Trophoblast cell (in vitro differentiated cells and primary cell): ENCODE data around the gene DNAJC12. TPM values are rescaled to one million over a fixed set of nuclear protein-coding genes. Genes with fewer than 3 reads are reported as not detected.
A peak's percentile ranks its signal among the peaks of the same experiment; 100 is the strongest.

Source experiments
- DNase-seq, 2 donors: peaks; one replicate each; pipeline ENCODE4 v3.0.0-alpha.2; 2016
- H2AFZ ChIP-seq: 2 replicates; pipeline ENCODE4 v1.6.1; 2013; ENCODE audit warnings: low read length, moderate library complexity, mild to moderate bottlenecking; ENCODE audit not compliant: insufficient read depth, poor library complexity
- H2AK5ac ChIP-seq: 2 replicates; pipeline ENCODE4 v1.6.1; 2013; ENCODE audit warnings: mild to moderate bottlenecking, low read length
- H2BK120ac ChIP-seq: 2 replicates; pipeline ENCODE4 v1.6.1; 2013; ENCODE audit warnings: low read length, mild to moderate bottlenecking, moderate library complexity; ENCODE audit not compliant: insufficient read depth, poor library complexity
- H2BK12ac ChIP-seq: 2 replicates; pipeline ENCODE4 v1.6.1; 2013; ENCODE audit warnings: mild to moderate bottlenecking, low read length, moderate library complexity
- H2BK5ac ChIP-seq: 2 replicates; pipeline ENCODE4 v1.6.1; 2013; ENCODE audit warnings: low read length, low read depth, moderate library complexity, mild to moderate bottlenecking; ENCODE audit not compliant: poor library complexity
- H3K14ac ChIP-seq: 2 replicates; pipeline ENCODE4 v1.6.1; 2013; ENCODE audit warnings: mild to moderate bottlenecking, low read length
- H3K18ac ChIP-seq: 2 replicates; pipeline ENCODE4 v1.6.1; 2013; ENCODE audit warnings: mild to moderate bottlenecking, low read length
- H3K23ac ChIP-seq: 2 replicates; pipeline ENCODE4 v1.6.1; 2013; ENCODE audit warnings: low read length
- H3K27ac ChIP-seq: 2 replicates; pipeline ENCODE4 v1.5.1; 2013; ENCODE audit warnings: low read depth, mild to moderate bottlenecking, inconsistent platforms, low read length, moderate library complexity
- H3K27me3 ChIP-seq: 2 replicates; pipeline ENCODE4 v1.6.1; 2013; ENCODE audit warnings: inconsistent platforms, mild to moderate bottlenecking, low read length, moderate library complexity; ENCODE audit not compliant: insufficient read depth
- H3K36me3 ChIP-seq, 2 experiments: 1 replicate in 1 of 2; 2 replicates in 1 of 2; pipeline ENCODE4 v1.6.1; 2013; ENCODE audit warnings: low read length in 2 of 2, mild to moderate bottlenecking in 2 of 2, moderate library complexity in 1 of 2; ENCODE audit not compliant: insufficient read depth in 2 of 2, control insufficient read depth in 1 of 2
- H3K4ac ChIP-seq: 2 replicates; pipeline ENCODE4 v1.6.1; 2013; ENCODE audit warnings: low read depth, mild to moderate bottlenecking, low read length, moderate library complexity
- H3K4me1 ChIP-seq, 2 experiments: 1 replicate in 1 of 2; 2 replicates in 1 of 2; pipeline ENCODE4 v1.6.1; 2013; ENCODE audit warnings: low read length in 2 of 2, mild to moderate bottlenecking in 2 of 2, moderate library complexity in 1 of 2; ENCODE audit not compliant: insufficient read depth in 2 of 2, control insufficient read depth in 1 of 2
- H3K4me2 ChIP-seq: 2 replicates; pipeline ENCODE4 v1.6.1; 2013; ENCODE audit warnings: inconsistent platforms, mild to moderate bottlenecking, low read length, moderate library complexity
- H3K4me3 ChIP-seq: 2 replicates; pipeline ENCODE4 v1.5.1; 2013; ENCODE audit warnings: mild to moderate bottlenecking, low read depth, low read length, inconsistent platforms
- H3K79me1 ChIP-seq: one replicate; pipeline ENCODE4 v1.6.1; 2013; ENCODE audit warnings: low read length
- H3K79me2 ChIP-seq: 2 replicates; pipeline ENCODE4 v1.6.1; 2013; ENCODE audit warnings: low read length, mild to moderate bottlenecking; ENCODE audit not compliant: control insufficient read depth, insufficient read depth, poor library complexity
- H3K9ac ChIP-seq: 2 replicates; pipeline ENCODE4 v1.6.1; 2013; ENCODE audit warnings: mild to moderate bottlenecking, low read length
- H3K9me3 ChIP-seq: 2 replicates; pipeline ENCODE4 v1.6.1; 2013; ENCODE audit warnings: low read depth, mild to moderate bottlenecking, control low read depth, inconsistent platforms, low read length; ENCODE audit not compliant: insufficient read depth
- H4K12ac ChIP-seq: 2 replicates; pipeline ENCODE4 v1.6.1; 2013; ENCODE audit warnings: low read depth, mild to moderate bottlenecking, low read length, moderate library complexity
- H4K8ac ChIP-seq: 2 replicates; pipeline ENCODE4 v1.6.1; 2013; ENCODE audit warnings: low read depth, mild to moderate bottlenecking, low read length, moderate library complexity
- H4K91ac ChIP-seq: one replicate; pipeline ENCODE4 v1.6.1; 2013; ENCODE audit warnings: low read depth, mild to moderate bottlenecking, low read length, moderate library complexity
- WGBS: extraction: QIAGEN DNeasy Blood & Tissue Kit; methylation state at CpG from one replicate; pipeline ENCODE4 v1.1.7; 2013; ENCODE audit warnings: missing lambda C conversion rate; ENCODE audit not compliant: insufficient read length, insufficient coverage; ENCODE audit errors: extremely low coverage; 5-methylcytosine and 5-hydroxymethylcytosine counted together
- polyA plus RNA-seq: library from polyadenylated mRNA; stranded (reverse); fragments of 200-250 nt; gene quantifications from 2 replicates; pipeline ENCODE4 v1.2.3, GENCODE V29; 2013

The DNAJC12 gene
- polyA plus RNA-seq: 0.08 and 0.21 TPM in 2 replicates

DNA sequence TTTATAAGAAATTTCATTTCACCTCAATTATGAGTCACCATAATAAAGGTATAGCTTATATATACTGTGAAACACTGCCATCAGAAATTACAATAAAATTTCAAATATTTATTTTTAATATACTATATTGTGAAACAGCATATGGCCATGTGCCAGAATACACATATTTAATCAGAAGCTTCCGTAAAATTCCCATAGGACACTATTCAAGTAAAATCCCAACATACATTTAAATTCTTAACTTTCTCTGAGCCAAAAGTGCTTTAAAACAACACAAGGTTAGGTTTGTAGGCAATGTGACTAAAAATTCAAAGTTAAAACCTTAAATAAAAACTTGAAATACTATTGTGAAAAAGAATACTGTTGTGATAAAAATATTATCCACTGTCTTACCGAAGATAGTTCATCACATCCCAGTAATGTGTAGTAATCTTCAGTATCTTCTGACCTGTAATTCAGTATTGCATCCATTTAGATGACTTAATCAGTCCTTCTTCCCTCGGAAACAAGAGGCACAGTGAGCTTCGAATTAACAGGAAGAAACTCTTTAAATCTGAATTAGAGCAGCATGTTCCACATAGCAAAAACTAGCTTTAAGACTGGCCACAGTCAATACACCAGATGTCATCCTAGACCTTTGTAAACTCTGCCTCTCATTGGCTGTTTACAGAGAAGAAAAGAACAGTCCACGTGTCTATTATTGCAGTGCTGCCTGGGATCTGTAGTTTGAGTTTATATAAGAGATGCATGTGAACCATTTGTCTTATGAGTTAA, at the start of gene DNAJC12:
DNAJC12 (minus strand) TSS at position 648 of the 774 bp plus-strand sequence; CDS start at position 471, 177 bp downstream.
- no peak within 1 kb of the TSS for H3K9ac ChIP-seq
- no CpG with 5 or more reads among the region's 5 CpGs for WGBS

DNA sequence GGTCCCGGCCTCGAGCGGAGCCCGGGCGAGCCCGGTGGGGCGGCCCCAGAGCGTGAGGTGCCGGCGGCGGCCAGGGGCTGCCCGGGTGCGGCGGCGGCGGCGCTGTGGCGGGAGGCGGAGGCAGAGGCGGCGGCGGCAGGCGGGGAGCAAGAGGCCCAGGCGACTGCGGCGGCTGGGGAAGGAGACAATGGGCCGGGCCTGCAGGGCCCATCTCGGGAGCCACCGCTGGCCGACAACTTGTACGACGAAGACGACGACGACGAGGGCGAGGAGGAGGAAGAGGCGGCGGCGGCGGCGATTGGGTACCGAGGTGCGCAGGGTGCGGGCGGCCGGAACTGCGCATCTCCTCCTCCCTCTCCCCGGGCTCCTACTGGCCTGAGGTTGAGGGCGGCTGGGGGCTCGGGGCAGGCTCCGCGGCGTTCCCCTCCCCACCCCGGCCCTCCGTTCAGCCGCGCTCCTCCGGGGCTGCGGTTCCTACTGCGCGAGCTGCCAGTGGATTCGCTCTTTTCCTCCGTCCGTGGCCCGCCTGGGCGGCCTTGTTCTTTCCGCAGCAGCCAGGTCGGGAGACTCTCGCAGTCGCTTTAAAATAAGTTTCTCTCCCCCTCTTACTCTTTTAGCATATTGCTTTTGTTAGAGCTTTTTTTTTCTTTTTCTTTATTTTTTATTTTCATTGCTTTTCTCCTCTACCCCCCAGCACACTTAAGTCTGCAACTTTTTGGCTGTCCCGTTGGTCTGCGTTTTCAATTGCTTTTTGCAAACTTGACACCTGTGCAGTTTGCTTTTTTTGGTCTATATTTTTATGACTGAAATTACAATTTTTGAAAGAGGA, 47.1 kb upstream of the DNAJC12 start:
- Histone ChIP-seq H2BK12ac (no peak overlapping the region), H3K18ac (peak overlapping the region; percentile 60), H3K27me3 (no peaks in the 10 kb centered on the region), H3K4me2 (peak overlapping the region; percentile 95), H2AFZ (peak overlapping the region; percentile 41), H3K4me1 (no peaks in the 10 kb centered on the region), H4K12ac (peak overlapping the region; percentile 10), H3K23ac (no peak overlapping the region), H4K8ac (peak overlapping the region; percentile 69), H3K9me3 (no peaks in the 10 kb centered on the region), H2BK5ac (peak overlapping the region; percentile 80), H3K79me1 (peaks cover 7% of the 10 kb centered on the region), H3K14ac (peak overlapping the region; percentile 60), H2BK120ac (peak overlapping the region; percentile 16), H3K4ac (peak overlapping the region; percentile 11), H3K36me3 (peaks cover 5 to 7% of the 10 kb centered on the region in 2 experiments), H4K91ac (peak overlapping the region; percentile 74), H3K27ac (peak overlapping the region; percentile 95), H3K4me3 (peak overlapping the region; percentile 94), H3K79me2 (peaks cover 8% of the 10 kb centered on the region), H2AK5ac (no peak overlapping the region), H3K9ac (peak overlapping the region; percentile 94)
- DNase-seq: peak; percentile 78
- whole genome bisulfite sequencing: no CpG with 5 or more reads among the region's 73 CpGs

More for the DNA sequence above, at the start of gene DNAJC12:
- Histone ChIP-seq H3K18ac (no peak within 1 kb of the TSS), H3K4me1 (no peaks in the 10 kb centered on the region), H3K9me3 (peaks cover 2% of the 10 kb centered on the region), H3K4ac (no peak within 1 kb of the TSS), H3K14ac (no peak within 1 kb of the TSS), H3K36me3 (no peaks in the 10 kb centered on the region), H3K79me1 (no peaks in the 10 kb centered on the region), H3K27me3 (no peaks in the 10 kb centered on the region), H4K8ac (no peak within 1 kb of the TSS), H2BK12ac (no peak within 1 kb of the TSS), H2BK120ac (no peak within 1 kb of the TSS), H3K4me2 (no peak within 1 kb of the TSS), H4K12ac (no peak within 1 kb of the TSS), H3K23ac (no peak within 1 kb of the TSS), H3K4me3 (no peak within 1 kb of the TSS), H2BK5ac (no peak within 1 kb of the TSS), H3K79me2 (no peaks in the 10 kb centered on the region), H2AK5ac (no peak within 1 kb of the TSS), H4K91ac (no peak within 1 kb of the TSS), H2AFZ (no peak within 1 kb of the TSS), H3K27ac (no peak within 1 kb of the TSS)
- no peak for DNase-seq

DNA sequence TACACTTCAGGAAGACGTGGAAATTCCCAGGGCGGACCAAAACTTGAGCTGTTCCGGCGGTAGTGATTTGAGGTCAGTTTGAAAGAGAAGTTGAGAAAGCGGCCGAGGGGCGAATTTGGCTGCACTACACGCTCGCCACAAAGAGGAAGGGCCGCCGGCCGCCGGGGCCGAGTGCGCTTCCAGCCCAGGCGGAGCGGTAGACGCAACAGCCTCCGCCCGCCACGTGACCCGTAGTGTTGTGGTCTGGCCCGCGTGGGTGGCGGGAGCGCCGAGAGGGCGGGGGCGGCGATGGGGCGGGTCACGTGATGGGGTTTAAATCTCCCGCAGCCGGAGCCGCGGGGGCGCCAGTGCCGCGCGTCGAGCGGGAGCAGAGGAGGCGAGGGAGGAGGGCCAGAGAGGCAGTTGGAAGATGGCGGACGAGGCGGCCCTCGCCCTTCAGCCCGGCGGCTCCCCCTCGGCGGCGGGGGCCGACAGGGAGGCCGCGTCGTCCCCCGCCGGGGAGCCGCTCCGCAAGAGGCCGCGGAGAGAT, 46.4 kb upstream of the DNAJC12 start, which contains the start of gene SIRT1:
SIRT1 (plus strand) TSS at position 344 of the 529 bp plus-strand sequence; CDS start at position 410, 66 bp downstream.
- Histone ChIP-seq H3K23ac (no peak within 1 kb of the TSS), H3K4me3 (peak within 1 kb of the TSS; percentile 94), H3K27me3 (no peaks in the 10 kb centered on the region), H3K79me2 (peaks cover 8% of the 10 kb centered on the region), H3K18ac (peak within 1 kb of the TSS; percentile 60), H3K4ac (peak within 1 kb of the TSS; percentile 11), H2AK5ac (no peak within 1 kb of the TSS), H2AFZ (peak within 1 kb of the TSS; percentile 63), H4K8ac (peak within 1 kb of the TSS; percentile 69), H2BK5ac (peak within 1 kb of the TSS; percentile 80), H3K9ac (peak within 1 kb of the TSS; percentile 94), H3K9me3 (no peaks in the 10 kb centered on the region), H3K27ac (peak within 1 kb of the TSS; percentile 95), H2BK120ac (peak within 1 kb of the TSS; percentile 16), H4K12ac (peak within 1 kb of the TSS; percentile 39), H3K36me3 (peaks cover 3 to 5% of the 10 kb centered on the region in 2 experiments), H4K91ac (peak within 1 kb of the TSS; percentile 74), H3K79me1 (peaks cover 7% of the 10 kb centered on the region), H3K4me2 (peak within 1 kb of the TSS; percentile 95), H3K4me1 (no peaks in the 10 kb centered on the region), H3K14ac (peak within 1 kb of the TSS; percentile 60), H2BK12ac (no peak within 1 kb of the TSS)
- peak; percentile 91 for DNase-seq
- WGBS: no CpG with 5 or more reads among the region's 62 CpGs

GRCh38 chr10:67883710-67884312, 45.8 kb upstream of the DNAJC12 start:
- no CpG with 5 or more reads among the region's 13 CpGs for whole genome bisulfite sequencing
- Histone ChIP-seq H3K27me3 (no peaks in the 10 kb centered on the region), H2AK5ac (no peak overlapping the region)

More at GRCh38 chr10:67883710-67884312, 45.8 kb upstream of the DNAJC12 start:
- no peak overlapping the region for H2BK12ac ChIP-seq
- no peak overlapping the region for H3K23ac ChIP-seq
- H4K12ac ChIP-seq: peak overlapping the region; percentile 39
- H2BK5ac ChIP-seq: no peak overlapping the region
- H3K4me3 ChIP-seq: peak overlapping the region; percentile 15
- H3K9me3 ChIP-seq: no peaks in the 10 kb centered on the region
- H3K79me2 ChIP-seq: peaks cover 8% of the 10 kb centered on the region
- no peak overlapping the region for H3K9ac ChIP-seq
- H3K79me1 ChIP-seq: peaks cover 7% of the 10 kb centered on the region
- no peaks in the 10 kb centered on the region for H3K4me1 ChIP-seq
- H3K36me3 ChIP-seq: peaks cover 3 to 5% of the 10 kb centered on the region in 2 experiments
- no peak overlapping the region for H2BK120ac ChIP-seq
- H2AFZ ChIP-seq: peak overlapping the region; percentile 63
- H3K4me2 ChIP-seq: peak overlapping the region; percentile 56
- peak overlapping the region; percentile 4 for H4K91ac ChIP-seq
- peak overlapping the region; percentile 59 for H4K8ac ChIP-seq
- no peak overlapping the region for H3K18ac ChIP-seq
- no peak overlapping the region for H3K4ac ChIP-seq
- H3K27ac ChIP-seq: peak overlapping the region; percentile 16
- no peak overlapping the region for H3K14ac ChIP-seq
- no peak for DNase-seq
